GM12878 (cell line): ENCODE data around the gene NRG4. TPM values are rescaled to one million over a fixed set of nuclear protein-coding genes. Genes with fewer than 3 reads are reported as not detected.

ENCODE experiments used
- BCL11A ChIP-seq: IDR thresholded peaks from 2 replicates; pipeline ENCODE4 v1.6.1; 2011; ENCODE audit warnings: low read depth, low read length
- BCL3 ChIP-seq: IDR thresholded peaks from 2 replicates; pipeline ENCODE4 v1.6.1; 2011; ENCODE audit warnings: borderline replicate concordance, low read depth, mild to moderate bottlenecking, moderate library complexity, low read length; ENCODE audit not compliant: insufficient read depth, poor library complexity, severe bottlenecking
- CBFB ChIP-seq: IDR thresholded peaks from 2 replicates; pipeline ENCODE4 v1.6.1; 2016; ENCODE audit warnings: antibody characterized with exemption, low read depth
- CEBPZ ChIP-seq: fragments of 150-350 bp; IDR thresholded peaks from 2 replicates; pipeline ENCODE4 v1.6.1; 2016; ENCODE audit warnings: low read depth, low read length
- CREM ChIP-seq: IDR thresholded peaks from 2 replicates; pipeline ENCODE4 v1.6.1; 2014; ENCODE audit warnings: antibody characterized with exemption, low read depth
- IKZF1 ChIP-seq: fragments of 450-650 bp; conservative IDR thresholded peaks from 2 replicates; pipeline ENCODE4 v1.6.1; 2017; ENCODE audit warnings: antibody characterized with exemption, mild to moderate bottlenecking
- MEF2B ChIP-seq: fragments of 450-650 bp; IDR thresholded peaks from 2 replicates; pipeline ENCODE4 v1.6.1; 2018; ENCODE audit warnings: mild to moderate bottlenecking, moderate library complexity; ENCODE audit not compliant: partially characterized antibody, poor library complexity, severe bottlenecking
- MLLT1 ChIP-seq: fragments of 450-650 bp; IDR thresholded peaks from 2 replicates; pipeline ENCODE4 v1.6.1; 2016; ENCODE audit warnings: mild to moderate bottlenecking
- NFIC ChIP-seq: IDR thresholded peaks from 2 replicates; pipeline ENCODE4 v1.6.1; 2012; ENCODE audit warnings: low read depth, mild to moderate bottlenecking, inconsistent platforms, low read length, moderate library complexity
- RB1 ChIP-seq: fragments of 450-650 bp; formaldehyde crosslinking; IDR thresholded peaks from 2 replicates; pipeline ENCODE4 v1.6.1; 2017; ENCODE audit warnings: mild to moderate bottlenecking, borderline replicate concordance
- RUNX3 ChIP-seq: IDR thresholded peaks from 2 replicates; pipeline ENCODE4 v1.6.1; 2012; ENCODE audit warnings: low read length, inconsistent platforms
- SMC3 ChIP-seq: IDR thresholded peaks from 2 replicates; pipeline ENCODE4 v1.6.1; 2011; ENCODE audit warnings: low read length, improper control_type of control experiment, borderline replicate concordance
- SP1 ChIP-seq: IDR thresholded peaks from one replicate; pipeline ENCODE4 v1.6.1; 2011; ENCODE audit warnings: low read depth, low read length
- TBL1XR1 ChIP-seq: IDR thresholded peaks from 2 replicates; pipeline ENCODE4 v1.6.1; 2012; ENCODE audit warnings: low read depth, low read length, improper control_type of control experiment
- polyA plus RNA-seq, 11 experiments: library from polyadenylated mRNA; depleted of rRNA in 4 of 11; unstranded in 6 of 11; stranded (reverse) in 5 of 11; fragments of >200 nt; fragmentation: Nextera tagmentation in 4 of 11; fragmentation: Illumina TruSeq in 1 of 11; extraction: Ambion mirVana in 4 of 11; extraction: Trizol in 1 of 11; gene quantifications; 1 replicate in 1 of 11; 2 replicates in 10 of 11; pipeline versions ENCODE4 v1.2.1 to v1.2.3, GENCODE V29; 2011 to 2016; ENCODE audit warnings: inconsistent platforms in 2 of 11, missing spikeins in 2 of 11, low read depth in 1 of 11
- total RNA-seq, 4 experiments: library from RNA; depleted of rRNA in 3 of 4; stranded (reverse); fragments of >200 nt in 3 of 4; fragmentation: Illumina TruSeq in 1 of 4; extraction: Trizol in 1 of 4; gene quantifications; 2 replicates each; pipeline versions ENCODE4 v1.2.1 to v1.2.3, GENCODE V29; 2013 to 2021

Gene NRG4
- total and polyA plus RNA-seq, 10 of the 15 experiments (the other 5 are each of a cell fraction or from before 2014, with no cell fraction given): 0.76 to 8.3 (median 5.5) TPM

- TF ChIP-seq NFIC: peak; percentile 59; the same call in 1 of the 2 replicates
- TF ChIP-seq SMC3: no peak
- peak; percentile 75; the same call in 1 of the 2 replicates for TF ChIP-seq TBL1XR1
- peak; percentile 77 for TF ChIP-seq IKZF1
- no peak for TF ChIP-seq RB1
- TF ChIP-seq BCL11A: peak; percentile 25; the same call in 1 of the 2 replicates
- no peak for TF ChIP-seq CEBPZ
- TF ChIP-seq SP1: no peak
- TF ChIP-seq CBFB: peak; percentile 52; the same call in 1 of the 2 replicates
- 0 out of 2 replicates have a peak, but pooled peaks have one; percentile 48 for TF ChIP-seq CREM
- TF ChIP-seq RUNX3: peak; percentile 93
- peak; percentile 61 for TF ChIP-seq MEF2B
- TF ChIP-seq MLLT1: 0 out of 2 replicates have a peak, but pooled peaks have one; percentile 57
- peak; percentile 44 for TF ChIP-seq BCL3
Observed at GRCh38 chr15:76060118-76060989, 48.1 kb upstream of the NRG4 start (continued).
